ENCODE data around the gene GPR156.
A peak's percentile ranks its signal among the peaks of the same experiment; 100 is the strongest.

The GPR156 gene

GRCh38 chr3:120125992-120126391 lies 159.0 kb downstream of the GPR156 start:
- no peak for DNase-seq (ENCODE audit: low read depth)

DNA sequence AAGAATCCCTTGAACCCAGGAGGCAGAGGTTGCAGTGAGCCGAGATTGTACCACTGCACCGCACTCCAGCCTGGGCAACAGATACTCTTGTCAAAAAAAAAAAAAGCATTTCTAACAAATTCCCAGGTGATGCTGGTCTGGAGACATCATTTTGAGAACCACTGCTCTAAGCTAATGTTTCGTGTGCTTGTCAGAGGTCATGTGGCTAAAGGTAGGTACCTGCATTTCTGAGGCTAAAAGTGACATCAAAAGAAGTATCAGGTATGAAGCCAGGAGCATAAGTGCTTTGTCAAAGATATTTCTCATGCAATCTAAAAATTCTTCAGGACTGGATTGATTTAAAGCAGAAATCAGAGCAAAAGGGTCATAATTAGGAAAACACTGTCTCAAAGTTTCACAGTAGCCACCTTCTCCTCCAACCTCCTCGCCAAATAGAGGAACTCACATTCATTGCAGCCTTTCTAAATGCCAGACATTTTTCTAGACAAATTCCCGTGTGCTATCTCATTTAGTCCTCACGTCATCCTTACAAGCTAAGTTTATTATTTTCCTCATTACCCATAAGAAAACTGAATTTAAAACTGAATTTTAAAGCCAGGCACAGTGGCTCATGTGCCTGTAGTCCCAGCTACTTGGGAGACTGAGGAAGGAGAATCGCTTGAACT lies 165.0 kb downstream of the GPR156 start:
- peak; percentile 61 for DNase-seq (ENCODE audit: low read depth)

Data from EH (cell line).